HG02852 (cell line): ENCODE data around the gene EIF1AD.
A peak's percentile ranks its signal among the peaks of the same experiment; 100 is the strongest.

Source experiments
- ATAC-seq: cut with Tn5 transposase; IDR thresholded peaks from one replicate; pipeline ENCODE4 v1.9.1; 2021; ENCODE audit warnings: mild to moderate bottlenecking, moderate library complexity; ENCODE audit not compliant: unreplicated experiment

The EIF1AD gene

GRCh38 chr11:66006134-66006890, 4.4 kb upstream of the EIF1AD start:
- ATAC-seq, result no peak

- no peak for ATAC-seq
Measured at GRCh38 chr11:66004186-66004585, 2.2 kb upstream of the EIF1AD start.

- no peak for ATAC-seq
Measured at GRCh38 chr11:66003291-66003690, 1.3 kb upstream of the EIF1AD start.

- peak; percentile 40 for ATAC-seq
Measured at GRCh38 chr11:66002648-66003225, 780 bp upstream of the EIF1AD start.

- ATAC-seq, result no peak
Measured at GRCh38 chr11:65997286-65997685, 4.7 kb downstream of the EIF1AD start.

GRCh38 chr11:65992056-65992455, 9.9 kb downstream of the EIF1AD start:
- ATAC-seq, result no peak

- ATAC-seq, result peak; percentile 81
Measured at GRCh38 chr11:65988791-65989592, 13.0 kb downstream of the EIF1AD start.

- ATAC-seq, result no peak
Measured at GRCh38 chr11:65987336-65987735, 14.6 kb downstream of the EIF1AD start.

- ATAC-seq, result no peak
Measured at GRCh38 chr11:65983589-65983987, 18.4 kb downstream of the EIF1AD start.

GRCh38 chr11:65982824-65983588, 19.0 kb downstream of the EIF1AD start:
- no peak for ATAC-seq

GRCh38 chr11:65981972-65982823, 19.8 kb downstream of the EIF1AD start:
- ATAC-seq, result no peak

GRCh38 chr11:65981101-65981740, 20.7 kb downstream of the EIF1AD start:
- ATAC-seq, result no peak

- no peak for ATAC-seq
Measured at GRCh38 chr11:65979261-65979759, 22.6 kb downstream of the EIF1AD start.

- no peak for ATAC-seq
Measured at GRCh38 chr11:65978391-65979238, 23.3 kb downstream of the EIF1AD start.

GRCh38 chr11:65977621-65978390, 24.2 kb downstream of the EIF1AD start:
- no peak for ATAC-seq

- ATAC-seq, result no peak
Measured at GRCh38 chr11:65976216-65977176, 25.5 kb downstream of the EIF1AD start.

GRCh38 chr11:65975771-65976170, 26.2 kb downstream of the EIF1AD start:
- ATAC-seq, result no peak
